ENCODE measurements around the gene DSTYK. TPM values are rescaled to one million over a fixed set of nuclear protein-coding genes. Genes with fewer than 3 reads are reported as not detected.
A peak's percentile ranks its signal among the peaks of the same experiment; 100 is the strongest.

The DSTYK gene
- total RNA-seq, 2 donors from 2014 or later: 9.8 to 11.0 TPM

DNA sequence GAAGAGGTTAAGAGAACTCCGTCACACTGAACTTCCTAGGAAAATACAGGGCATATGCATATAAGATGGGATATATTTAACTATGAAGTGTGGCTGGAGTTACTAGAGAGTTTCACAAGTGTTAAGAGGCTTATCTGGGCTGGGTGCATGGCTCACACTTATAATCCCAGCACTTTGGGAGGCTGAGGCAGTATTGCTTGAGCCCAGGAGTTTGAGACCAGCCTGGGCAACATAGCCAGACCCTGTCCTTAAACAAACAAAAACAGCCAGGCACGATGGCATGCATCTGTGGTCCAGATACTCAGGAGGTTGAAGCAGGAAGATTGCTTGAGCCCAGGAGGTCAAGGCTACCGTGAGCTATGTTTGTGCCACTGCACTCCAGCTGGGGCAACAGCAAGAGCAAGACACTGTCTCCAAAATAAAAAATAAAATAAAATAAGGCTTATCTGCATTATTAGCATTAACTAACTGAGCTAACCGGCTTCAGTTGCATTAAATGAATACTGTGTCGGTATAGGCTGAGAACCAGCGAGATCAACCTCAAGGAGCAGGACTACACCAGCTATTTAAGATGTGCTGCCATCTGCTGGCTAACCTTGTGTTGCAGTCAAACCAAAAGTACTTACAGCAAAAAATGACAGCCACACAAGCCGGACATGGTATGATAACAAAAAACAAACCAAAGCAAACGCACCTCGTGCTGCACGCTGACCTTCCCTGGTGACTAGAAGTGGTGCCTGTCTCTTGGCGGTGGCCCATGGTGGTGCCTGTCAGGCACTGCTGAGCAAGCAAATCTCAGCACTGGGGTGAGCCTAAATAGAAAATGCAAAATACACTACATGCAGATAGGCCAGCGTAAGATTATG, 70.0 kb downstream of the DSTYK start:
- H3K36me3 Mint-ChIP-seq (ENCODE audit: low read depth): peaks cover 11% of the 10 kb centered on the region
- H3K4me3 Mint-ChIP-seq: no peak overlapping the region

DNA sequence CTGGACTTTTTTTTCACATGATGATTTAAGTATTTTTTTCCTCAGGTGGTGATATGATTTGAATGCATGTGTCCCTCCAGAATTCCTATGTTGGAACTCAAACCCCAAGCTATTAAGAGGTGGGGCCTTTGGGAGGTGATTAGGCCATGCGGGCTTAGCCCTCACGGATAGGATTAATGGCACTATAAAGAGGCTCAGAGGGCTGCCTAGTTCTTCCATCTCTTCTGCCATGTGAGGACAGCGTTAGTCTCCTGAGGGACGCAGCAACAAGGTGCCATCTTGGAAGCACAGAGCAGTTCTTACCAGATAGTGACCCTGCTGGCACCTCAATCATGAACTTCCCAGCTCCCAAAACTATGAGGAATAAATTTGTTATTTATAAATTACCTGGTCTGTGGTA, 71.4 kb downstream of the DSTYK start:
- no peak overlapping the region for H3K4me3 ChIP-seq (ENCODE audit: low read length)
- no peaks in the 10 kb centered on the region for H3K4me1 Mint-ChIP-seq
- H3K27ac Mint-ChIP-seq: no peak overlapping the region
- H3K4me1 ChIP-seq (ENCODE audit: control insufficient read depth, insufficient read depth, low read length): no peaks in the 10 kb centered on the region
- H3K9me3 Mint-ChIP-seq: peaks cover 17% of the 10 kb centered on the region
- H3K27me3 ChIP-seq (ENCODE audit: control insufficient read depth, insufficient read depth, low read length, poor library complexity, severe bottlenecking): no peaks in the 10 kb centered on the region
- H3K9me3 ChIP-seq (ENCODE audit: control insufficient read depth, low read length): no peaks in the 10 kb centered on the region
- H3K27me3 Mint-ChIP-seq (ENCODE audit: insufficient read depth): no peaks in the 10 kb centered on the region
- H3K9ac ChIP-seq (ENCODE audit: extremely low read depth, low read length, poor library complexity, severe bottlenecking): no peak overlapping the region
- no peak overlapping the region for H3K4me3 Mint-ChIP-seq
- peaks cover 11% of the 10 kb centered on the region for H3K36me3 Mint-ChIP-seq (ENCODE audit: low read depth)
- H3K36me3 ChIP-seq (ENCODE audit: control insufficient read depth, insufficient read depth, low read length): no peaks in the 10 kb centered on the region
- 90 to 94% methylated on average over 2 to 4 of the region's 4 CpGs for WGBS, 2 experiments (ENCODE audit: insufficient coverage in 1 of 2, insufficient read length in 1 of 2)
- no peak for TF ChIP-seq CTCF (conservative IDR thresholded peaks at IDR 0.05)
- DNase-seq: no peak
- no peak overlapping the region for H3K27ac ChIP-seq (ENCODE audit: low read depth, low read length)

More for the DNA sequence above, 70.0 kb downstream of the DSTYK start:
- peak; percentile 94 for DNase-seq
- Histone ChIP-seq H3K36me3 (ENCODE audit: control insufficient read depth, insufficient read depth, low read length) (no peaks in the 10 kb centered on the region), H3K27me3 (ENCODE audit: control insufficient read depth, insufficient read depth, low read length, poor library complexity, severe bottlenecking) (no peaks in the 10 kb centered on the region), H3K9ac (ENCODE audit: extremely low read depth, low read length, poor library complexity, severe bottlenecking) (no peak overlapping the region), H3K4me3 (ENCODE audit: low read length) (no peak overlapping the region), H3K4me1 (ENCODE audit: control insufficient read depth, insufficient read depth, low read length) (no peaks in the 10 kb centered on the region), H3K9me3 (ENCODE audit: control insufficient read depth, low read length) (no peaks in the 10 kb centered on the region), H3K27ac (ENCODE audit: low read depth, low read length) (no peak overlapping the region)
- Mint-ChIP-seq H3K27ac (no peak overlapping the region), H3K27me3 (ENCODE audit: insufficient read depth) (no peaks in the 10 kb centered on the region), H3K9me3 (peaks cover 17% of the 10 kb centered on the region), H3K4me1 (no peaks in the 10 kb centered on the region)
- peak; percentile 86 for TF ChIP-seq CTCF (conservative IDR thresholded peaks at IDR 0.05)
- 34 to 50% methylated on average over 11 to 12 of the region's 12 CpGs for WGBS, 2 experiments (ENCODE audit: insufficient coverage in 1 of 2, insufficient read length in 1 of 2)

GRCh38 chr1:205137901-205138300, 73.6 kb downstream of the DSTYK start:
- TF ChIP-seq CTCF (conservative IDR thresholded peaks at IDR 0.05): no peak
- no peaks in the 10 kb centered on the region for H3K4me1 Mint-ChIP-seq
- peak overlapping the region; percentile 67 for H3K27ac Mint-ChIP-seq
- Histone ChIP-seq H3K27ac (ENCODE audit: low read depth, low read length) (no peak overlapping the region), H3K27me3 (ENCODE audit: control insufficient read depth, insufficient read depth, low read length, poor library complexity, severe bottlenecking) (no peaks in the 10 kb centered on the region), H3K4me3 (ENCODE audit: low read length) (no peak overlapping the region), H3K4me1 (ENCODE audit: control insufficient read depth, insufficient read depth, low read length) (no peaks in the 10 kb centered on the region), H3K9me3 (ENCODE audit: control insufficient read depth, low read length) (no peaks in the 10 kb centered on the region), H3K36me3 (ENCODE audit: control insufficient read depth, insufficient read depth, low read length) (no peaks in the 10 kb centered on the region), H3K9ac (ENCODE audit: extremely low read depth, low read length, poor library complexity, severe bottlenecking) (no peak overlapping the region)
- peaks cover 17% of the 10 kb centered on the region for H3K9me3 Mint-ChIP-seq
- H3K4me3 Mint-ChIP-seq: no peak overlapping the region
- DNase-seq: peak; percentile 48
- WGBS, 2 experiments (ENCODE audit: insufficient coverage in 1 of 2, insufficient read length in 1 of 2): 44 to 70% methylated on average over 3 of the region's 3 CpGs
- H3K27me3 Mint-ChIP-seq (ENCODE audit: insufficient read depth): no peaks in the 10 kb centered on the region
- H3K36me3 Mint-ChIP-seq (ENCODE audit: low read depth): peaks cover 11% of the 10 kb centered on the region

All from endodermal cell (in vitro differentiated cells).